Fibroblast of lung (primary cell): Measurements from ENCODE around the gene DEPDC7. TPM values are rescaled to one million over a fixed set of nuclear protein-coding genes. Genes with fewer than 3 reads are reported as not detected.

ENCODE experiments used
- DNase-seq, 2 donors: peaks; one replicate each; pipeline versions ENCODE4 v3.0.0 to v3.0.0-alpha.2; 2010; ENCODE audit warnings: low read depth in 2 of 2
- H2AFZ ChIP-seq: 2 replicates; pipeline ENCODE4 v1.5.1; 2012; ENCODE audit warnings: low read length, control low read depth, inconsistent platforms
- H3K27ac ChIP-seq: 2 replicates; pipeline ENCODE4 v1.5.1; 2011; ENCODE audit warnings: low read length, control low read depth; ENCODE audit not compliant: insufficient read depth
- H3K27me3 ChIP-seq: 2 replicates; pipeline ENCODE4 v1.5.1; 2011; ENCODE audit warnings: mild to moderate bottlenecking, low read length; ENCODE audit not compliant: control insufficient read depth, insufficient read depth
- H3K36me3 ChIP-seq: 2 replicates; pipeline ENCODE4 v1.5.1; 2011; ENCODE audit warnings: low read length; ENCODE audit not compliant: control insufficient read depth, insufficient read depth
- H3K4me1 ChIP-seq: 2 replicates; pipeline ENCODE4 v1.5.1; 2011; ENCODE audit warnings: low read length; ENCODE audit not compliant: control insufficient read depth, insufficient read depth; ENCODE audit errors: extremely low read depth
- H3K4me2 ChIP-seq: 2 replicates; pipeline ENCODE4 v1.5.1; 2011; ENCODE audit warnings: low read length, control low read depth; ENCODE audit not compliant: insufficient read depth; ENCODE audit errors: extremely low read depth
- H3K4me3 ChIP-seq, 4 experiments: fragments of 200-600 bp in 1 of 4; sonication (generic) in 1 of 4; replicated peaks in 1 of 4; 2 replicates each; pipeline ENCODE4 v1.5.1; 2011 to 2016; ENCODE audit warnings: low read length in 4 of 4, low read depth in 3 of 4, mild to moderate bottlenecking in 3 of 4, control low read depth in 2 of 4, inconsistent platforms in 1 of 4, mixed read lengths in 1 of 4; ENCODE audit not compliant: insufficient read depth in 1 of 4; ENCODE audit errors: control extremely low read depth in 1 of 4
- H3K79me2 ChIP-seq: 2 replicates; pipeline ENCODE4 v1.5.1; 2012; ENCODE audit warnings: mild to moderate bottlenecking, low read length, inconsistent platforms; ENCODE audit not compliant: control insufficient read depth, insufficient read depth
- H3K9ac ChIP-seq: 2 replicates; pipeline ENCODE4 v1.5.1; 2011; ENCODE audit warnings: mild to moderate bottlenecking, low read length, control low read depth; ENCODE audit not compliant: insufficient read depth
- H3K9me3 ChIP-seq: 2 replicates; pipeline ENCODE4 v1.5.1; 2012; ENCODE audit warnings: low read depth, low read length; ENCODE audit not compliant: control insufficient read depth, insufficient read depth
- H4K20me1 ChIP-seq: 2 replicates; pipeline ENCODE4 v1.5.1; 2011; ENCODE audit warnings: low read length; ENCODE audit not compliant: control insufficient read depth, insufficient read depth; ENCODE audit errors: extremely low read depth
- EZH2 ChIP-seq: IDR thresholded peaks from 2 replicates; pipeline ENCODE4 v1.5.1; 2012; ENCODE audit warnings: low read length, control low read depth, mild to moderate bottlenecking; ENCODE audit errors: missing control alignments
- polyA plus RNA-seq, 2 donors: library from polyadenylated mRNA; depleted of rRNA in 1 of 2; stranded (reverse) in 1 of 2; unstranded in 1 of 2; fragments of >200 nt; gene quantifications; 2 replicates each; pipeline ENCODE4 v1.2.1, GENCODE V29; 2011 to 2012; ENCODE audit warnings: missing spikeins in 1 of 2
- total RNA-seq: library from RNA; depleted of rRNA; stranded (reverse); fragments of >200 nt; gene quantifications from 2 replicates; pipeline ENCODE4 v1.2.1, GENCODE V29; 2014
- TF ChIP-seq, protein P1 (sequence below), 2 donors: IDR thresholded peaks in 1 of 2; conservative IDR thresholded peaks in 1 of 2; 1 replicate in 1 of 2; 2 replicates in 1 of 2; pipeline ENCODE4 v1.5.1; 2011 to 2012; ENCODE audit warnings: low read length in 2 of 2, control low read depth in 1 of 2, inconsistent platforms in 1 of 2, low read depth in 1 of 2, mild to moderate bottlenecking in 1 of 2

DEPDC7 gene
- total and polyA plus RNA-seq, 2 donors (not counting 1 experiment from before 2014, with no cell fraction given): 6.7 to 8.4 TPM

DNA sequence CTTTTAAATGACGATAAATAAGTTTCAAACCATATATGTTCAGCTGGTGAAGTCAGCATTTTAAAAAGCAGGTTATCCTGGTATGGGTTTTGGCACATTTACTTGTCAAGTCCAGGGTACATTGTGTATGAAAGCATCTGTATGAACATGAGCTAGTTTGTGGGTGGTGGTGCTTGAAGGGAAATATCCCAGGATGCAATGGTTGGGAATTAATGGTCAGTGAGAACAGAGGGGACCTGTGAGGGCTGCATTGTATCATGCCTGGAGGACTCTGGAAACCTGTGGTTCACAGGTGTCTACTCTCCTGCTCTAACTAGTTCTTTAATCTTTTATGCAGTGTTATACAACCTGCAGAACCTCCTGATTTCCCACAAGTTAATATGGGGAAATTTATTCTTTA, 5.8 kb downstream of the DEPDC7 start:
- Histone ChIP-seq H3K4me3 (no peak overlapping the region), H3K27ac (no peak overlapping the region), H3K36me3 (no peaks in the 10 kb centered on the region), H3K4me2 (no peak overlapping the region), H3K9me3 (no peaks in the 10 kb centered on the region), H3K27me3 (no peaks in the 10 kb centered on the region), H4K20me1 (no peaks in the 10 kb centered on the region), H2AFZ (no peak overlapping the region), H3K79me2 (peaks cover 3% of the 10 kb centered on the region), H3K9ac (no peak overlapping the region), H3K4me1 (no peaks in the 10 kb centered on the region)
- DNase-seq: no peak
- TF ChIP-seq EZH2: no peak
- TF ChIP-seq, protein P1, sequence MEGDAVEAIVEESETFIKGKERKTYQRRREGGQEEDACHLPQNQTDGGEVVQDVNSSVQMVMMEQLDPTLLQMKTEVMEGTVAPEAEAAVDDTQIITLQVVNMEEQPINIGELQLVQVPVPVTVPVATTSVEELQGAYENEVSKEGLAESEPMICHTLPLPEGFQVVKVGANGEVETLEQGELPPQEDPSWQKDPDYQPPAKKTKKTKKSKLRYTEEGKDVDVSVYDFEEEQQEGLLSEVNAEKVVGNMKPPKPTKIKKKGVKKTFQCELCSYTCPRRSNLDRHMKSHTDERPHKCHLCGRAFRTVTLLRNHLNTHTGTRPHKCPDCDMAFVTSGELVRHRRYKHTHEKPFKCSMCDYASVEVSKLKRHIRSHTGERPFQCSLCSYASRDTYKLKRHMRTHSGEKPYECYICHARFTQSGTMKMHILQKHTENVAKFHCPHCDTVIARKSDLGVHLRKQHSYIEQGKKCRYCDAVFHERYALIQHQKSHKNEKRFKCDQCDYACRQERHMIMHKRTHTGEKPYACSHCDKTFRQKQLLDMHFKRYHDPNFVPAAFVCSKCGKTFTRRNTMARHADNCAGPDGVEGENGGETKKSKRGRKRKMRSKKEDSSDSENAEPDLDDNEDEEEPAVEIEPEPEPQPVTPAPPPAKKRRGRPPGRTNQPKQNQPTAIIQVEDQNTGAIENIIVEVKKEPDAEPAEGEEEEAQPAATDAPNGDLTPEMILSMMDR (conservative IDR thresholded peaks at IDR 0.05 in 1 of 2, IDR thresholded peaks at IDR 0.05 in 1 of 2; ENCODE audit: low read depth in 1 of 2, low read length in 2 of 2): no peak

DNA sequence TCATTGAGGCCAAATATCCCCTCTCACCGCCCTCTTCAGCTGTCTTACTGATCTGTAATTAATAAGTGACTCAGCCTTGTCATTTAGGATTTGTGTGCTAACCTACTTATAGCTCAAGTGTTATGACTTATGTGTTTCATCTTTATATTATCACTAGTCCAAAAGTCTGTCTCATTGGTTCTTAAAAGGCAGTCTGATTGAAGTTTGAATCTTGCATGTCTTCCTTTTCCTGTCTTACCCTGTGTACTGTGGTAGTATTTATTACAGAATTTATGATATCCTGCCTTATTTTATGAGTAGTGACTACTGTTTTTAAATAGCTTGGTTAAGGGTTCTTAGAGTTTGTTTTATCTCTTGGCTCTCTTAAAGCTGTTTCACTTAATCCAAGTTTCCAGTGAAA, 6.3 kb downstream of the DEPDC7 start:
- H3K4me2 ChIP-seq: no peak overlapping the region
- H3K4me1 ChIP-seq: no peaks in the 10 kb centered on the region
- no peaks in the 10 kb centered on the region for H3K36me3 ChIP-seq
- H3K27me3 ChIP-seq: no peaks in the 10 kb centered on the region
- peaks cover 3% of the 10 kb centered on the region for H3K79me2 ChIP-seq
- TF ChIP-seq, protein P1 (conservative IDR thresholded peaks at IDR 0.05 in 1 of 2, IDR thresholded peaks at IDR 0.05 in 1 of 2; ENCODE audit: low read depth in 1 of 2, low read length in 2 of 2): no peak
- TF ChIP-seq EZH2: no peak
- no peak overlapping the region for H3K9ac ChIP-seq
- H3K4me3 ChIP-seq: no peak overlapping the region
- no peak overlapping the region for H2AFZ ChIP-seq
- no peak overlapping the region for H3K27ac ChIP-seq
- no peak for DNase-seq
- no peaks in the 10 kb centered on the region for H3K9me3 ChIP-seq
- no peaks in the 10 kb centered on the region for H4K20me1 ChIP-seq

DNA sequence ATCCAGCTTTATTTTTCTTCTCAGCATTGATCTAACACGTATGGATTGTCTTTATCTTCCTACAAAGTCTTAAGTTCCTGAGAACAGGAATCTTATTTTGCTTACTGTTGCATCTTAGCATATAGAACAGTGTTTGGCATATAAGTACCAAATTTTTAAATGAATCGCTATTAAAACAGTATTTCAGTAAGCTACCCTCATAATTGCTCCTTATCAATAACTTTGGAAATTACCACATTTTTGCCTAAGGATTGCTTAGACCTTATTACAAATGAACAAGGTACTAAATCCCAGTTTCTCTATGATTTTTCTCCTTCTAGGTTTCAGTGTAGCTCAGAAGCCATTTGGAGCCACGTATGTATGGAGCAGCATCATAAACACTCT, 9.7 kb downstream of the DEPDC7 start:
- no peak overlapping the region for H2AFZ ChIP-seq
- no peak overlapping the region for H3K27ac ChIP-seq
- no peak overlapping the region for H3K4me2 ChIP-seq
- H3K4me1 ChIP-seq: no peaks in the 10 kb centered on the region
- no peaks in the 10 kb centered on the region for H3K27me3 ChIP-seq
- H3K4me3 ChIP-seq: no peak overlapping the region
- DNase-seq: no peak
- no peaks in the 10 kb centered on the region for H3K79me2 ChIP-seq
- no peak for TF ChIP-seq EZH2
- TF ChIP-seq, protein P1 (conservative IDR thresholded peaks at IDR 0.05 in 1 of 2, IDR thresholded peaks at IDR 0.05 in 1 of 2; ENCODE audit: low read depth in 1 of 2, low read length in 2 of 2): no peak
- no peak overlapping the region for H3K9ac ChIP-seq
- H4K20me1 ChIP-seq: no peaks in the 10 kb centered on the region
- no peaks in the 10 kb centered on the region for H3K36me3 ChIP-seq
- H3K9me3 ChIP-seq: no peaks in the 10 kb centered on the region
